Osteocyte (in vitro differentiated cells): ENCODE measurements around the gene SIPA1L3. TPM values are rescaled to one million over a fixed set of nuclear protein-coding genes. Genes with fewer than 3 reads are reported as not detected.

Source experiments
- DNase-seq: peaks from one replicate; pipeline ENCODE4 v3.0.0; 2021; ENCODE audit warnings: mixed read lengths; ENCODE audit not compliant: unreplicated experiment; ENCODE audit errors: extremely low spot score
- H3K27ac Mint-ChIP-seq: one replicate; pipeline ENCODE4 v1.8.0; 2021; ENCODE audit warnings: mild to moderate bottlenecking, mixed read lengths; ENCODE audit not compliant: unreplicated experiment
- H3K27me3 Mint-ChIP-seq: one replicate; pipeline ENCODE4 v1.8.0; 2021; ENCODE audit warnings: mixed read lengths; ENCODE audit not compliant: unreplicated experiment
- H3K36me3 Mint-ChIP-seq: one replicate; pipeline ENCODE4 v1.8.0; 2021; ENCODE audit warnings: mixed read lengths; ENCODE audit not compliant: unreplicated experiment
- H3K4me1 Mint-ChIP-seq: one replicate; pipeline ENCODE4 v1.8.0; 2021; ENCODE audit warnings: mixed read lengths; ENCODE audit not compliant: unreplicated experiment
- H3K4me3 Mint-ChIP-seq: one replicate; pipeline ENCODE4 v1.8.0; 2021; ENCODE audit warnings: mild to moderate bottlenecking, moderate library complexity, mixed read lengths; ENCODE audit not compliant: unreplicated experiment
- H3K9me3 Mint-ChIP-seq: one replicate; pipeline ENCODE4 v1.8.0; 2021; ENCODE audit warnings: mixed read lengths; ENCODE audit not compliant: unreplicated experiment
- CTCF ChIP-seq: fragments of 200-600 bp; sonication (generic); IDR thresholded peaks from 2 replicates; pipeline ENCODE4 v1.5.0; 2021; ENCODE audit warnings: antibody characterized with exemption, mild to moderate bottlenecking, moderate library complexity
- total RNA-seq: library from RNA; stranded (reverse); gene quantifications from 2 replicates; pipeline ENCODE4 v1.2.1, GENCODE V29; 2021

The SIPA1L3 gene
- total RNA-seq, 1 donor from 2014 or later: 27.1 TPM

- peaks cover 26% of the 10 kb centered on the region for H3K4me1 Mint-ChIP-seq
- no peak for DNase-seq
Observed at GRCh38 chr19:38245826-38246498, 339.0 kb downstream of the SIPA1L3 start.

GRCh38 chr19:38247126-38247525 is 340.1 kb downstream of the SIPA1L3 start:
- Mint-ChIP-seq H3K36me3 (no peaks in the 10 kb centered on the region), H3K27ac (no peak overlapping the region), H3K27me3 (no peaks in the 10 kb centered on the region), H3K9me3 (no peaks in the 10 kb centered on the region), H3K4me3 (no peak overlapping the region), H3K4me1 (peaks cover 37% of the 10 kb centered on the region)
- TF ChIP-seq CTCF: no peak
- no peak for DNase-seq

More at GRCh38 chr19:38245826-38246498, 339.0 kb downstream of the SIPA1L3 start:
- Mint-ChIP-seq H3K4me3 (no peak overlapping the region), H3K36me3 (no peaks in the 10 kb centered on the region), H3K27me3 (no peaks in the 10 kb centered on the region), H3K9me3 (no peaks in the 10 kb centered on the region), H3K27ac (peak overlapping the region; percentile 74)
- no peak for TF ChIP-seq CTCF

GRCh38 chr19:38247734-38248268 is 340.8 kb downstream of the SIPA1L3 start:
- no peak for TF ChIP-seq CTCF
- Mint-ChIP-seq H3K9me3 (no peaks in the 10 kb centered on the region), H3K4me1 (peaks cover 44% of the 10 kb centered on the region), H3K36me3 (no peaks in the 10 kb centered on the region), H3K27me3 (no peaks in the 10 kb centered on the region), H3K27ac (peak overlapping the region; percentile 18), H3K4me3 (no peak overlapping the region)
- no peak for DNase-seq

- no peak for DNase-seq
- Mint-ChIP-seq H3K36me3 (no peaks in the 10 kb centered on the region), H3K27ac (peak overlapping the region; percentile 18), H3K9me3 (no peaks in the 10 kb centered on the region), H3K27me3 (no peaks in the 10 kb centered on the region), H3K4me3 (no peak overlapping the region), H3K4me1 (peaks cover 49% of the 10 kb centered on the region)
- TF ChIP-seq CTCF: no peak
Observed at GRCh38 chr19:38248421-38248820, 341.4 kb downstream of the SIPA1L3 start.

GRCh38 chr19:38250428-38250820 is 343.4 kb downstream of the SIPA1L3 start:
- Mint-ChIP-seq H3K4me3 (no peak overlapping the region), H3K9me3 (no peaks in the 10 kb centered on the region), H3K27me3 (no peaks in the 10 kb centered on the region), H3K27ac (peak overlapping the region; percentile 85), H3K4me1 (peaks cover 53% of the 10 kb centered on the region), H3K36me3 (no peaks in the 10 kb centered on the region)
- no peak for DNase-seq
- no peak for TF ChIP-seq CTCF
